IMR-90 (cell line): ENCODE data around the gene FOXK1. TPM values are rescaled to one million over a fixed set of nuclear protein-coding genes. Genes with fewer than 3 reads are reported as not detected.

Experiments used
- ATAC-seq: fragments of 200-7000 bp; cut with Tn5 transposase; 2 replicates; pipeline ENCODE4 v1.9.1; 2020; ENCODE audit warnings: low read depth, mild to moderate bottlenecking, moderate library complexity
- BruUV-seq: library from RNA; stranded (reverse); fragments of 400-500 nt; replicated peaks from 2 replicates; lab custom pipeline; 2021; lab: Mats Ljungman, UMichigan
- CTCF ChIA-PET: fragments of 300-600 bp; formaldehyde crosslinking; extraction: SDS; loops from one replicate; lab custom pipeline; 2021; ENCODE audit warnings: antibody characterized with exemption; lab: Yijun Ruan, JAX
- POLR2A ChIA-PET: fragments of 300-600 bp; sonication (Branson Sonifier 250); formaldehyde crosslinking; loops from one replicate; lab custom pipeline; 2022; ENCODE audit warnings: antibody characterized with exemption; ENCODE audit not compliant: unreplicated experiment; lab: Charles Lee
- DNase-seq: peaks from one replicate; pipeline ENCODE4 v3.0.0; 2013
- H2AFZ ChIP-seq: replicated peaks from 2 replicates; pipeline ENCODE3; 2013; ENCODE audit warnings: low read length, mild to moderate bottlenecking; ENCODE audit not compliant: poor library complexity
- H2AK5ac ChIP-seq: 2 replicates; pipeline ENCODE4 v1.6.1; 2013; ENCODE audit warnings: low read depth, low read length, inconsistent platforms
- H2AK9ac ChIP-seq: replicated peaks from 2 replicates; pipeline ENCODE3; 2013; ENCODE audit warnings: mild to moderate bottlenecking, low read depth, low read length, moderate library complexity; ENCODE audit not compliant: poor library complexity
- H2BK120ac ChIP-seq: 2 replicates; pipeline ENCODE4 v1.6.1; 2013; ENCODE audit warnings: low read depth, low read length, inconsistent platforms
- H2BK15ac ChIP-seq: 3 replicates; pipeline ENCODE4 v1.6.1; 2013; ENCODE audit warnings: low read depth, low read length, inconsistent platforms
- H2BK20ac ChIP-seq: 2 replicates; pipeline ENCODE4 v1.6.1; 2013; ENCODE audit warnings: low read depth, mild to moderate bottlenecking, inconsistent platforms, low read length, moderate library complexity
- H2BK5ac ChIP-seq: 2 replicates; pipeline ENCODE4 v1.6.1; 2013; ENCODE audit warnings: mild to moderate bottlenecking, low read depth, low read length, inconsistent platforms; ENCODE audit not compliant: poor library complexity, severe bottlenecking
- H3K14ac ChIP-seq: replicated peaks from 2 replicates; pipeline ENCODE4 v1.6.1; 2013; ENCODE audit warnings: low read depth, low read length, inconsistent platforms
- H3K18ac ChIP-seq: 2 replicates; pipeline ENCODE4 v1.6.1; 2013; ENCODE audit warnings: low read depth, low read length, control low read depth
- H3K23ac ChIP-seq: 2 replicates; pipeline ENCODE4 v1.6.1; 2013; ENCODE audit warnings: low read depth, low read length, inconsistent platforms
- H3K27ac ChIP-seq: 2 replicates; pipeline ENCODE4 v1.5.1; 2013; ENCODE audit warnings: mild to moderate bottlenecking, control low read depth, low read length; ENCODE audit not compliant: insufficient read depth
- H3K27me3 ChIP-seq: 2 replicates; pipeline ENCODE4 v1.6.1; 2013; ENCODE audit warnings: low read length; ENCODE audit not compliant: control insufficient read depth, insufficient read depth
- H3K36me3 ChIP-seq: 2 replicates; pipeline ENCODE4 v1.6.1; 2013; ENCODE audit warnings: low read length, mixed read lengths; ENCODE audit not compliant: control insufficient read depth, insufficient read depth
- H3K4ac ChIP-seq: 2 replicates; pipeline ENCODE4 v1.6.1; 2013; ENCODE audit warnings: low read depth, low read length, inconsistent platforms
- H3K4me1 ChIP-seq: 2 replicates; pipeline ENCODE4 v1.6.1; 2013; ENCODE audit warnings: low read length, mixed read lengths; ENCODE audit not compliant: control insufficient read depth, insufficient read depth
- H3K4me2 ChIP-seq: 2 replicates; pipeline ENCODE4 v1.6.1; 2013; ENCODE audit warnings: low read depth, mild to moderate bottlenecking, control low read depth, low read length, moderate library complexity
- H3K4me3 ChIP-seq: 2 replicates; pipeline ENCODE4 v1.5.1; 2013; ENCODE audit warnings: low read depth, mild to moderate bottlenecking, control low read depth, low read length, moderate library complexity; ENCODE audit not compliant: insufficient read depth
- H3K56ac ChIP-seq: 2 replicates; pipeline ENCODE4 v1.6.1; 2013; ENCODE audit warnings: low read length, inconsistent platforms; ENCODE audit not compliant: insufficient read depth; ENCODE audit errors: extremely low read depth
- H3K79me1 ChIP-seq, 2 experiments: 2 replicates each; pipeline ENCODE4 v1.6.1; 2013; ENCODE audit warnings: low read length in 2 of 2, inconsistent platforms in 1 of 2, low read depth in 1 of 2
- H3K9ac ChIP-seq: 2 replicates; pipeline ENCODE4 v1.6.1; 2013; ENCODE audit warnings: low read depth, low read length, control low read depth
- H3K9me1 ChIP-seq: 2 replicates; pipeline ENCODE4 v1.6.1; 2013; ENCODE audit warnings: low read length, inconsistent platforms; ENCODE audit not compliant: insufficient read depth
- H3K9me3 ChIP-seq: 2 replicates; pipeline ENCODE4 v1.6.1; 2013; ENCODE audit warnings: low read length; ENCODE audit not compliant: control insufficient read depth, insufficient read depth
- H4K20me1 ChIP-seq: 2 replicates; pipeline ENCODE4 v1.6.1; 2013; ENCODE audit warnings: low read length, inconsistent platforms; ENCODE audit not compliant: insufficient read depth
- H4K5ac ChIP-seq: 2 replicates; pipeline ENCODE4 v1.6.1; 2013; ENCODE audit warnings: mild to moderate bottlenecking, low read depth, low read length, control low read depth
- H4K8ac ChIP-seq, 2 experiments: 2 replicates each; pipeline ENCODE4 v1.6.1; 2013; ENCODE audit warnings: low read depth in 2 of 2, low read length in 2 of 2, control low read depth in 1 of 2, inconsistent platforms in 1 of 2
- H4K91ac ChIP-seq: 2 replicates; pipeline ENCODE4 v1.6.1; 2013; ENCODE audit warnings: low read depth, low read length, inconsistent platforms; ENCODE audit not compliant: insufficient read depth
- CEBPB ChIP-seq: IDR thresholded peaks from 2 replicates; pipeline ENCODE4 v1.6.1; 2012; ENCODE audit warnings: low read depth, low read length, improper control_type of control experiment
- CHD1 ChIP-seq: IDR thresholded peaks from 2 replicates; pipeline ENCODE4 v1.6.1; 2012; ENCODE audit warnings: low read depth, low read length, improper control_type of control experiment
- FOS ChIP-seq: fragments of 150-350 bp; IDR thresholded peaks from 2 replicates; pipeline ENCODE4 v1.6.1; 2016; ENCODE audit warnings: low read depth, low read length
- RAD21 ChIP-seq: IDR thresholded peaks from 2 replicates; pipeline ENCODE4 v1.6.1; 2012; ENCODE audit warnings: low read length, improper control_type of control experiment
- SMC3 ChIP-seq: fragments of 150-350 bp; IDR thresholded peaks from 2 replicates; pipeline ENCODE4 v1.6.1; 2016; ENCODE audit warnings: low read depth, mild to moderate bottlenecking, antibody characterized with exemption, low read length, moderate library complexity
- WGBS, 2 experiments: methylation state at CpG; one replicate each; pipeline versions ENCODE4 v1.1.5 to v1.1.7; 2013; ENCODE audit warnings: missing lambda C conversion rate in 2 of 2; ENCODE audit not compliant: insufficient read length in 1 of 2; ENCODE audit errors: extremely low coverage in 2 of 2; 5-methylcytosine and 5-hydroxymethylcytosine counted together
- dilution Hi-C: fragments of 300-500 bp; cut with HindIII; formaldehyde crosslinking; loops from one replicate; pipeline ENCODE4 v1.14.3; 2018; ENCODE audit warnings: low sequenced_read_pairs; ENCODE audit not compliant: unreplicated experiment
- in situ Hi-C: fragments of 300-500 bp; cut with MboI; formaldehyde crosslinking; loops from 3 replicates; pipeline ENCODE4 v1.14.3; 2019; ENCODE audit warnings: low sequenced_read_pairs, inconsistent platforms, mixed read lengths
- intact Hi-C: fragments of 100-400 bp; cut with micrococcal nuclease; formaldehyde crosslinking; loops from 2 replicates; pipeline ENCODE4 v1.10.0; 2022
- polyA plus RNA-seq, 3 experiments: library from polyadenylated mRNA; depleted of rRNA; stranded (reverse); fragments of >200 nt; gene quantifications; 2 replicates each; pipeline ENCODE4 v1.2.3, GENCODE V29; 2012; ENCODE audit warnings: low replicate concordance in 1 of 3
- total RNA-seq: library from RNA; depleted of rRNA; stranded (reverse); fragments of >200 nt; gene quantifications from 2 replicates; pipeline ENCODE4 v1.2.3, GENCODE V29; 2012

Gene FOXK1
- total and polyA plus RNA-seq, 2 of the 4 experiments (the other 2 are of a cell fraction), result 4.3 to 8.8 TPM

GRCh38 chr7:4714161-4714700 lies 32.1 kb downstream of the FOXK1 start:
- Histone ChIP-seq H2BK120ac (no peak overlapping the region), H4K8ac (no peak overlapping the region), H3K27ac (no peak overlapping the region), H3K9me3 (no peaks in the 10 kb centered on the region), H4K20me1 (peaks cover 89% of the 10 kb centered on the region), H3K56ac (no peak overlapping the region), H3K4ac (no peak overlapping the region), H3K18ac (no peak overlapping the region), H3K9me1 (peaks cover 49% of the 10 kb centered on the region), H2AK5ac (no peak overlapping the region), H2AFZ (no peak overlapping the region), H4K5ac (no peak overlapping the region), H2BK5ac (no peak overlapping the region), H3K23ac (no peak overlapping the region), H2BK20ac (no peak overlapping the region), H3K79me1 (peaks cover 49 to 98% of the 10 kb centered on the region in 2 experiments), H3K36me3 (peaks cover 14% of the 10 kb centered on the region), H3K27me3 (no peaks in the 10 kb centered on the region), H3K9ac (no peak overlapping the region), H3K14ac (no peak overlapping the region; the same call in 1 of the 2 replicates), H3K4me2 (no peak overlapping the region), H2AK9ac (no peak overlapping the region), H3K4me3 (no peak overlapping the region), H3K4me1 (peaks cover 20% of the 10 kb centered on the region), H2BK15ac (no peak overlapping the region), H4K91ac (no peak overlapping the region)
- dilution Hi-C loops (no loop called here), intact Hi-C loops (no loop called here), in situ Hi-C loops (no loop called here)
- TF ChIP-seq SMC3 (no peak), CHD1 (no peak), FOS (no peak), CEBPB (no peak), RAD21 (no peak)
- DNase-seq, result no peak
- ATAC-seq, result no peak
- no TSS peak for BruUV-seq
- ChIA-PET CTCF (no interaction called here), POLR2A (no interaction called here)
- no CpG with 5 or more reads among the region's 15 CpGs for WGBS, 2 experiments
